SK-N-SH treated with all-trans-retinoic acid at 6 μM for 48 hours (cell line): Measurements from ENCODE around the gene ANKRD33B.

Source experiments
- ARNTL ChIP-seq: fragments of 450-650 bp; formaldehyde crosslinking; IDR thresholded peaks from 2 replicates; pipeline ENCODE4 v1.5.0; 2020; ENCODE audit warnings: low read depth, mild to moderate bottlenecking, moderate library complexity, borderline replicate concordance
- ESRRG ChIP-seq: fragments of 250-450 bp; sonication (Bioruptor Pico); IDR thresholded peaks from 2 replicates; pipeline ENCODE4 v1.6.1; 2021; ENCODE audit warnings: mild to moderate bottlenecking
- GLIS3 ChIP-seq: fragments of 250-450 bp; sonication (Bioruptor Pico); IDR thresholded peaks from 2 replicates; pipeline ENCODE4 v1.5.0; 2020; ENCODE audit warnings: mild to moderate bottlenecking, moderate library complexity
- OSR1 ChIP-seq: fragments of 250-450 bp; sonication (Bioruptor Pico); IDR thresholded peaks from 2 replicates; pipeline ENCODE4 v1.8.0; 2022; ENCODE audit warnings: moderate library complexity, mild to moderate bottlenecking, inconsistent platforms
- PPARA ChIP-seq: fragments of 250-450 bp; sonication (Bioruptor Pico); IDR thresholded peaks from 2 replicates; pipeline ENCODE4 v1.5.0; 2020; ENCODE audit warnings: mild to moderate bottlenecking, borderline replicate concordance
- RARB ChIP-seq: fragments of 250-450 bp; sonication (Bioruptor Pico); IDR thresholded peaks from 2 replicates; pipeline ENCODE4 v1.8.0; 2021; ENCODE audit warnings: mild to moderate bottlenecking, moderate library complexity
- TCF4 ChIP-seq: fragments of 250-450 bp; sonication (Bioruptor Pico); IDR thresholded peaks from 2 replicates; pipeline ENCODE4 v1.8.0; 2021; ENCODE audit warnings: mild to moderate bottlenecking, moderate library complexity, borderline replicate concordance
- TOX ChIP-seq: fragments of 250-450 bp; sonication (Bioruptor Pico); IDR thresholded peaks from 2 replicates; pipeline ENCODE4 v1.8.0; 2021; ENCODE audit warnings: mild to moderate bottlenecking, moderate library complexity, borderline replicate concordance
- ZC3H10 ChIP-seq: fragments of 250-450 bp; sonication (Bioruptor Pico); IDR thresholded peaks from 2 replicates; pipeline ENCODE4 v1.5.1; 2021; ENCODE audit warnings: mild to moderate bottlenecking, moderate library complexity
- ZFP30 ChIP-seq: fragments of 450-650 bp; formaldehyde crosslinking; IDR thresholded peaks from 2 replicates; pipeline ENCODE4 v1.5.0; 2022; ENCODE audit warnings: mild to moderate bottlenecking, moderate library complexity
- ZNF565 ChIP-seq: fragments of 450-650 bp; formaldehyde crosslinking; conservative IDR thresholded peaks from 2 replicates; pipeline ENCODE4 v1.5.0; 2020; ENCODE audit warnings: low read depth, mild to moderate bottlenecking, moderate library complexity
- TF ChIP-seq, protein P1 (sequence below): fragments of 250-450 bp; sonication (Bioruptor Pico); IDR thresholded peaks from 2 replicates; pipeline ENCODE4 v1.5.1; 2020; ENCODE audit warnings: low read depth, mild to moderate bottlenecking, moderate library complexity
- TF ChIP-seq, protein P2 (sequence below): fragments of 250-450 bp; sonication (Bioruptor Pico); IDR thresholded peaks from 2 replicates; pipeline ENCODE4 v1.8.0; 2020; ENCODE audit warnings: mild to moderate bottlenecking, moderate library complexity, borderline replicate concordance

DNA sequence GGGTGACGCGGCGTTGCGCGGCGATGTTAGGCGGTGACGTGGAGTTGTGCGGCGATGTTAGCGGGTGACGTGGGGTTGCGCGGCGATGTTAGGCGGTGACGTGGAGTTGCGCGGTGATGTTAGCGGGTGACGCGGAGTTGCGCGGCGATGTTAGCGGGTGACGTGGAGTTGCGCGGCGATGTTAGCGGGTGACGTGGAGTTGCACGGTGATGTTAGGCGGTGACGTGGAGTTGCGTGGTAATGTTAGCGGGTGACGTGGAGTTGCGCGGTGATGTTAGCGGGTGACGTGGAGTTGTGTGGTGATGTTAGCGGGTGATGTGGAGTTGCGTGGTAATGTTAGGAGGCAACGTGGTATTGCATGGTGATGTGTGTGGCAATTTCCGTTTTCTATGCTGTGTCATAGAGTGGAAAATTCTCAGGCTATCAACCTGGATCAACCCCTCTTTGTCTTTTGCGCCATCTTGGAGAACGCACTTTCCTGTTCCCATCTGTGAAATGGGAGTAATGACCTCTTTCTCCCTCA is 76.0 kb downstream of the ANKRD33B start:
- TF ChIP-seq TOX (CRISPR knock-in tag) (no peak), ARNTL (CRISPR knock-in tag) (no peak), TCF4 (no peak), OSR1 (no peak), ZNF565 (CRISPR knock-in tag) (no peak), ZC3H10 (CRISPR knock-in tag) (no peak), RARB (CRISPR knock-in tag) (no peak), ESRRG (no peak), PPARA (CRISPR knock-in tag) (no peak), ZFP30 (CRISPR knock-in tag) (no peak), GLIS3 (CRISPR knock-in tag) (no peak)
- TF ChIP-seq, protein P1, sequence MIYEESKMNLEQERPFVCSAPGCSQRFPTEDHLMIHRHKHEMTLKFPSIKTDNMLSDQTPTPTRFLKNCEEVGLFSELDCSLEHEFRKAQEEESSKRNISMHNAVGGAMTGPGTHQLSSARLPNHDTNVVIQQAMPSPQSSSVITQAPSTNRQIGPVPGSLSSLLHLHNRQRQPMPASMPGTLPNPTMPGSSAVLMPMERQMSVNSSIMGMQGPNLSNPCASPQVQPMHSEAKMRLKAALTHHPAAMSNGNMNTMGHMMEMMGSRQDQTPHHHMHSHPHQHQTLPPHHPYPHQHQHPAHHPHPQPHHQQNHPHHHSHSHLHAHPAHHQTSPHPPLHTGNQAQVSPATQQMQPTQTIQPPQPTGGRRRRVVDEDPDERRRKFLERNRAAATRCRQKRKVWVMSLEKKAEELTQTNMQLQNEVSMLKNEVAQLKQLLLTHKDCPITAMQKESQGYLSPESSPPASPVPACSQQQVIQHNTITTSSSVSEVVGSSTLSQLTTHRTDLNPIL (CRISPR knock-in tag) = no peak
- TF ChIP-seq, protein P2, sequence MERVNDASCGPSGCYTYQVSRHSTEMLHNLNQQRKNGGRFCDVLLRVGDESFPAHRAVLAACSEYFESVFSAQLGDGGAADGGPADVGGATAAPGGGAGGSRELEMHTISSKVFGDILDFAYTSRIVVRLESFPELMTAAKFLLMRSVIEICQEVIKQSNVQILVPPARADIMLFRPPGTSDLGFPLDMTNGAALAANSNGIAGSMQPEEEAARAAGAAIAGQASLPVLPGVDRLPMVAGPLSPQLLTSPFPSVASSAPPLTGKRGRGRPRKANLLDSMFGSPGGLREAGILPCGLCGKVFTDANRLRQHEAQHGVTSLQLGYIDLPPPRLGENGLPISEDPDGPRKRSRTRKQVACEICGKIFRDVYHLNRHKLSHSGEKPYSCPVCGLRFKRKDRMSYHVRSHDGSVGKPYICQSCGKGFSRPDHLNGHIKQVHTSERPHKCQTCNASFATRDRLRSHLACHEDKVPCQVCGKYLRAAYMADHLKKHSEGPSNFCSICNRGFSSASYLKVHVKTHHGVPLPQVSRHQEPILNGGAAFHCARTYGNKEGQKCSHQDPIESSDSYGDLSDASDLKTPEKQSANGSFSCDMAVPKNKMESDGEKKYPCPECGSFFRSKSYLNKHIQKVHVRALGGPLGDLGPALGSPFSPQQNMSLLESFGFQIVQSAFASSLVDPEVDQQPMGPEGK (CRISPR knock-in tag) = no peak
